Panc1 (cell line): ENCODE results near the gene MAST3.

ENCODE experiments used
- POLR2AphosphoS5 ChIP-seq: IDR thresholded peaks from 2 replicates; pipeline ENCODE4 v1.6.1; 2012; ENCODE audit warnings: mild to moderate bottlenecking, low read depth, low read length, moderate library complexity
- REST ChIP-seq, 2 experiments: IDR thresholded peaks; 2 replicates each; pipeline ENCODE4 v1.6.1; 2011 to 2012; ENCODE audit warnings: low read depth in 2 of 2, control low read depth in 1 of 2, low read length in 1 of 2, mild to moderate bottlenecking in 1 of 2, moderate library complexity in 1 of 2; ENCODE audit not compliant: insufficient read depth in 1 of 2
- SIN3A ChIP-seq: IDR thresholded peaks from 2 replicates; pipeline ENCODE4 v1.6.1; 2012; ENCODE audit warnings: low read depth, mild to moderate bottlenecking, low read length, moderate library complexity, borderline replicate concordance; ENCODE audit not compliant: insufficient read depth
- TCF7L2 ChIP-seq: IDR thresholded peaks from 2 replicates; pipeline ENCODE4 v1.6.1; 2011; ENCODE audit warnings: mild to moderate bottlenecking, low read depth, low read length, inconsistent platforms
- TF ChIP-seq, protein P1 (sequence below): fragments of 450-650 bp; IDR thresholded peaks from 2 replicates; pipeline ENCODE4 v1.5.1; 2017; ENCODE audit warnings: mild to moderate bottlenecking

- TF ChIP-seq, protein P1, sequence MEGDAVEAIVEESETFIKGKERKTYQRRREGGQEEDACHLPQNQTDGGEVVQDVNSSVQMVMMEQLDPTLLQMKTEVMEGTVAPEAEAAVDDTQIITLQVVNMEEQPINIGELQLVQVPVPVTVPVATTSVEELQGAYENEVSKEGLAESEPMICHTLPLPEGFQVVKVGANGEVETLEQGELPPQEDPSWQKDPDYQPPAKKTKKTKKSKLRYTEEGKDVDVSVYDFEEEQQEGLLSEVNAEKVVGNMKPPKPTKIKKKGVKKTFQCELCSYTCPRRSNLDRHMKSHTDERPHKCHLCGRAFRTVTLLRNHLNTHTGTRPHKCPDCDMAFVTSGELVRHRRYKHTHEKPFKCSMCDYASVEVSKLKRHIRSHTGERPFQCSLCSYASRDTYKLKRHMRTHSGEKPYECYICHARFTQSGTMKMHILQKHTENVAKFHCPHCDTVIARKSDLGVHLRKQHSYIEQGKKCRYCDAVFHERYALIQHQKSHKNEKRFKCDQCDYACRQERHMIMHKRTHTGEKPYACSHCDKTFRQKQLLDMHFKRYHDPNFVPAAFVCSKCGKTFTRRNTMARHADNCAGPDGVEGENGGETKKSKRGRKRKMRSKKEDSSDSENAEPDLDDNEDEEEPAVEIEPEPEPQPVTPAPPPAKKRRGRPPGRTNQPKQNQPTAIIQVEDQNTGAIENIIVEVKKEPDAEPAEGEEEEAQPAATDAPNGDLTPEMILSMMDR = no peak
- no peak for TF ChIP-seq REST (IDR thresholded peaks at IDR 0.05; ENCODE audit: insufficient read depth in 1 of 2, low read depth in 2 of 2, low read length in 1 of 2)
- TF ChIP-seq POLR2AphosphoS5 = no peak
- no peak for TF ChIP-seq SIN3A
- no peak for TF ChIP-seq TCF7L2
Measured at GRCh38 chr19:18118420-18119012, 20.9 kb downstream of the MAST3 start.
